RKO (cell line): ENCODE data around the gene GFI1.
"Not testable (repeated sequence)": the region's sequence is repeated elsewhere in the genome, so short reads cannot be mapped to it uniquely, and the experiment has no call there.

Experiments used
- DNase-seq: peaks from one replicate; pipeline ENCODE4 v3.0.0-alpha.2; 2016; ENCODE audit warnings: low spot score

Gene GFI1

GRCh38 chr1:92465256-92465647 lies 21.5 kb downstream of the GFI1 start:
- no peak for DNase-seq

- no peak for DNase-seq
Observed at GRCh38 chr1:92464588-92465255, 22.0 kb downstream of the GFI1 start.

GRCh38 chr1:92461364-92462097 lies 25.2 kb downstream of the GFI1 start:
- DNase-seq = peak; percentile 28

DNA sequence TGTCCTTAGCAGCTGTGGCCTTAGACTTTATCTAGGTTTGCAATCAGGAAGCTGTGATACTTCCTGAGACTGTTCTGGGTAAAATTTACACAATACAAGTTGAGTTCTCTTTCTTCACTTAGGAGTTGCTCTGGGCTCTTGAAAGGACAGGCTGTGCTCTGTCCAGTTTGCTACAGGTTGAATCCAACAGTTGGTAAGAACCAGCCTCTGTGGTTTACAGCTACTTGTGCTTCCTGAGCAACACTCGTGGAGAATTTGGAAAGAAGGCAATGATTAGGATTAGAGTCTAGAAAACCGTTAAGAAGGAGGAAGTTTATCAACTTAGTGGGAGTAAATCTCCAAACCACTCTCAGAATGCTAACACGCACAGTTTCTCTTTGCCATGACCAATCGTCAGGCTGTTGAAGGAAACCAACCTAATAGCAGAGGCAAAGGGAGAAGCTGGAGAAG lies 26.8 kb downstream of the GFI1 start:
- DNase-seq = no peak

GRCh38 chr1:92458146-92458545 lies 28.6 kb downstream of the GFI1 start:
- no peak for DNase-seq

DNA sequence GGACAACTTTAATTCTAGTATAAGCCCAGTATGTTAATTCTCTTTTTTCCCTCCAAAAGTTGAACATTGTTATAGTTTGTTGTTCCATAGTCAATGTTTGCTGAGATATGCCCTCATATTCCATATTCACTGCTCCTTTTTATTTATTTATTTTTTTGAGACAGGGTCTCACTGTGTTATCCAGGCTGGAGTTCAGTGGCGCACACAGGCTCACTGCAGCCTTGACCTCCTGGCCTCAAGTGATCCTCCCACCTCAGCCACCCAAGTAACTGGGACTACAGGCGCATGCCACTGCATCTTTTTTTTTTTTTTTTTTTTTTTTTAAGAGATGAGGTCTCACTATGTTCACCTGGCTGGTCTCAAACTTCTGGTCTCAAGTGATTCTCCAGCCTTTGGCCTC lies 38.7 kb downstream of the GFI1 start:
- no peak for DNase-seq

DNA sequence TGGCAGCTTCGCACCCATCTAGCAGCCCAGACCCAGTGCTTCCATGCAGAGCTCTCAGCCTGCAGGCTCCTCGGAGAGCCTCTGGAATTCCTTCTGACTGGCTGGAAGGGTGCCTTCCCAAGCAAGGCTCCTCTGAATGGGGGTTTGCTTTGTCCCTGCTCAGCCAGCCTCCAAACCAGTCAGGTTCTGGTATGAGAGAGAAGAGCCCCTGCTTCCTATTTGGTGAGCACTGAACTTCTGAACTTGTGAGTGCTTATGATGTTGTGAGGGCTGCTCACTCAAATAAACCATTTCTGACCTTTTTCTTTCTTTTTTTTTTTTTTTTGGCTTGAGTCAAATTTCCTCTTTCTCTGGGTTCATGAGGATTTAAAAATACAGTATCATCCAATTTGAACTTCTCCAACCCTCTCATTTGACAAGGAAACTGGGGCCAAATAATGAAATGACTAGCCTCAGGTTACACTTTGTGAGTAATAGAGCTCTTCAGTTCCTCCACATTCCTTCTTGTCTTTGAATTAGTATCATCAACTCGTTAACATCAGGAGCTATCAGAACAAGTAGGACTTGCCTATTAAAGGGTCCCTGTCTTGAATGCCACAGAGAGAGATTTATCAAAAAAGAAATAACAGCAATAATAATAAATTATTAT lies 39.6 kb downstream of the GFI1 start:
- DNase-seq = no peak

- DNase-seq = no peak
Observed at GRCh38 chr1:92446546-92446945, 40.2 kb downstream of the GFI1 start.

DNA sequence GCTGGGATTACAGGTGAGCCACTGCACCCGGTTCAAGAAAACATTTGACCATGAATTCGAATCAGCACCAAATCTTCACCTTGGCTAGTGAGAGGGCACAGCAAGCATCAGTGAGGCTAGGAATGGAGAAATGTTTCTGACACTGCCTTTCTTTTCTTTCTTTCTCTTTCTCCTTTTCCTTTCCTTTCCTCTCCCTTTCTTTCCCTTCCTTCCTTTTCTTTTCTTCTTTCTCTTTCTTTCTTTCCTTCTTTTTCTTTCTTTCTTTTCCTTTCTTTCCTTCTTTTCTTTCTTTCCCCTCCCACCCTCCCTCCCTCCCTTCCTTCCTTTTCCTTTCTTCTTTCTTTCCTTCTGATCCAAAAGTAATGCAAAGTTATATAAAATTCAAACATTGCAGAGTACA lies 40.9 kb downstream of the GFI1 start:
- DNase-seq = no peak

GRCh38 chr1:92444351-92444750 lies 42.4 kb downstream of the GFI1 start:
- no peak for DNase-seq

DNA sequence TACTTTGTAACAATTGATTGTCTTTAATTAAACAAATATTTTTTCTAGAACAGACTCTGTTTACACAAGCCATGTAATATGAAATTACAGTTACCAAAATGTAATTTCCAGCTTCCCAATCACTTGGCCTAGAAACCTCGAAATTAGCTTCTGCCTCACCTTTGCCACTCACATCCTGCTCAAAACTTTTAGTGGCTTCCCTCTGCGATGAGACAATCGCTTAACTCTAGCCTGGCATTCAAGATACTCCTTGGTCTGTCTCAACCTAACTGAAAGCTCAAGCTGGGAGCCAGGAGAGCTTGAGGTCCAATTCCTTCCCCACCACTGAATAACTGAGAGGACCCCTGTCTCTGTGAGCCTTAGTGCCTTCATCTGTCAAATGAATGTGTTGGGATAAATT lies 42.8 kb downstream of the GFI1 start:
- no peak for DNase-seq

- DNase-seq = peak; percentile 15
Observed at GRCh38 chr1:92442351-92442750, 44.4 kb downstream of the GFI1 start.

GRCh38 chr1:92441697-92442342 lies 44.9 kb downstream of the GFI1 start:
- peak; percentile 76 for DNase-seq

DNA sequence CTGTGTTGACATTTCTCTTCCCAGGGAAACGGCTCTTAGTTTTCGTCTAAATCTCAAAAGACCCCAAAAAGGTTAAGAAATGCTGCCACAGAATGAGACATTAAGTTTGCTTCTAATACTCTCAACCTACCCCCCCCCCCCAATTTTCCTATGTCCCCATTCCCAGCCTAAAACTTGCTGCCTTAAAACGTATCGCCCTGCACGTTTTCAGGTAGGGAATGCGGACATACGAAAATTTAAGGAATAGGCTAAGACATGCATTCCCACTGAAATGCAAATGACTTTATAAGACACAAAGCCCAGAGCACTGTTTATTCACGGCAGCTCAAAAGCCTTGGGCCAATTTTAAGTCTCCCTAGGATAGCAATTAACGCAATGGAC lies 45.4 kb downstream of the GFI1 start:
- no peak for DNase-seq

DNA sequence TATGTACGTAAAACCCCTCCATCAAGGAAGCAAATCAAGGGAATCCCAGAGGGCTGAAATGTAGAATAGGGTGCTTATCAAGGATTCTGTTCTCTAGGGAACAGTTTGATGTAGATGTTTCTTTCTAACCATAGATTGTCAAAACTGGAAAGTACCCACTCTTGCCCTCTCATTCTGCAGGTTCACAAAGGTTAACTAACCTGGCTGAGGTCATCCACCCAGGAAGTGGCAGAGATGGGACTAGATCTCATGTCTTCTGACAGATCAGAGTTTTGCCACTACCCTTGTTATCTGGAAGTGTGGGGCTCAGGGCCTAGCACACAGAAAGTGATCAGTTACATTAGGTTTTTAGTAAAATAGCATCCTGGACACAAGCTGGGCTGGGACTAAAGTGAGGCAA lies 47.4 kb downstream of the GFI1 start:
- no peak for DNase-seq

DNA sequence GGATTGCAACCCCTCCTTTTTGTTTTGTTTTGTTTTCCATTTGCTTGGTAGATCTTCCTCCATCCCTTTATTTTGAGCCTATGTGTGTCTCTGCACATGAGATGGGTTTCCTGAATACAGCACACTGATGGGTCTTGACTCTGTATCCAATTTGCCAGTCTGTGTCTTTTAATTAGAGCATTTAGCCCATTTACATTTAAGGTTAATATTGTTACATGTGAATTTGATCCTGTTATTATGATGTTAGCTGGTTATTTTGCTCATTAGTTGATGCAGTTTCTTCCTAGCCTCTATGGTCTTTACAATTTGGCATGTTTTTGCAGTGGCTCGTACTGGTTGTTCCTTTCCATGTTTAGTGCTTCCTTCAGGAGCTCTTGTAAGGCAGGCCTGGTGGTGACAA lies 52.2 kb downstream of the GFI1 start:
- DNase-seq = not testable (repeated sequence)

- no peak for DNase-seq
Observed at GRCh38 chr1:92430030-92430429, 56.7 kb downstream of the GFI1 start.

DNA sequence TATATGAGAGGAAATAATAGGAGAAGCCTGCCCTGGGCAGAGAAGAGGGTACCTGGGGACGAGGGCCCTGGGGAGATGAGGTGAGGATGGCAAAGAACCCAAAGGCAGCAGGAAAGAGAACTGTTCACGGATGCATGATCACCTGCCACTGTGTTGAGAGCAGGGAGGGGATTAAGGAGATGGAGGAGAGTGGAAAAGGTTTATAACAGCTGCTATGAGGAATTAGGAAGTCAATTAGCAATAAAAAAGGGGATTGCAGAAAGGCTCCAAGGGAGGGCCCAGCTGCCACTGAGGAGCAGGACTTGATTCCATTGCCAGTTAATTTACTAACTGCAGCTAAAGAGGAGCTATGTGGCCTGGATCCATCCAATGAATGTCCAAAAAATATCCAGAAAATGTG lies 61.1 kb downstream of the GFI1 start:
- DNase-seq = no peak
